ENCODE measurements around the gene SPEF1.
"Not testable (repeated sequence)": the region's sequence is repeated elsewhere in the genome, so short reads cannot be mapped to it uniquely, and the experiment has no call there.

SPEF1 gene

DNA sequence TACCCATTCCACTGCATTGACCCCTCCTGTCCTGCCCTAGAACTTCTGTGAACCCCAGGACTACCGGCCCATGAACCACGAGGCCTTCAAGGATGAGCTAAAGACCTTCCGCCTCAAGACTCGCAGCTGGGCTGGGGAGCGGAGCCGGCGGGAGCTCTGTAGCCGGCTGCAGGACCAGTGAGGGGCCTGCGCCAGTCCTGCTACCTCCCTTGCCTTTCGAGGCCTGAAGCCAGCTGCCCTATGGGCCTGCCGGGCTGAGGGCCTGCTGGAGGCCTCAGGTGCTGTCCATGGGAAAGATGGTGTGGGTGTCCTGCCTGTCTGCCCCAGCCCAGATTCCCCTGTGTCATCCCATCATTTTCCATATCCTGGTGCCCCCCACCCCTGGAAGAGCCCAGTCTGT, 23.5 kb upstream of the SPEF1 start:
- no peak for DNase-seq

GRCh38 chr20:3804254-3804751, 23.1 kb upstream of the SPEF1 start:
- no peak for DNase-seq

DNA sequence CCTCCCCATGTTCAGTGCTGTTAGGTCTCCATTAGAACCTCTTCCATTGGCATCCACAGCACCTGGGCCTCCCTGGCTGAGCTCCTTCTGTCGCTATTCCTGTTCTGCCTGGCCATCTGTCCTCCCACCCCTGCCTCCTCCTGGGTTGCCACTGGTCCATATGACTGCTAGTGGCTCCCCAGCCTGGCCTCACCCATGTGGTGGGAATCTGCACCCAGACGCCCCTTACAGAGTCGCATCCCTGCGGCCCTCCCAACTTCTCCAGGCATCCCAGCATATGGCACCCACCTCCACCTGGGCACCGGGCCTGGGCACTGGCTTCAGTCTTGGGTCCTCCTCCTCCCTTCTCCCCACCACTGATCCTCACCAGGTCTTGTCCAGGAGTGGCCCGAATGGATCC, 22.6 kb upstream of the SPEF1 start:
- DNase-seq, result no peak

DNA sequence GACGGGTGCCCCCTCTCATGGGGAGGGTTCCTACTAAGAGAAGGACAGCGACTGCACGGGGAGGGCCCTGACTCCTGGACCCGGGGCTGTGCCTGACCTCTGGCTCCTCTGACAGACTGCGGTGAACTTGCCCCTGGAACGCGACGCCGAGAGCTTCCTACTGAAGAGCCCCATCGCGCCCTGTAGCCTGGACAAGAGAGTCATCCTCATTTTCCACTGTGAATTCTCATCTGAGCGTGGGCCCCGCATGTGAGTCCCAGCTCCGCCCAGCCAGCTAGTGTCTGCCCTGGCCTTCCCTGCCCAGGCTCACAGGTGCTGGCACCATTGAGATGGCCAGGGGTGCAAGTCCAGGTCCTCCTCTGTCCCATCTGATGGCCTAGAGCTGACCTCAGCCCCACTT, 22.0 kb upstream of the SPEF1 start:
- DNase-seq, result no peak

- DNase-seq, result no peak
Observed at GRCh38 chr20:3802524-3803239, 21.4 kb upstream of the SPEF1 start.

GRCh38 chr20:3801846-3802245, 20.6 kb upstream of the SPEF1 start:
- peak in 1 of 3 experiments; percentile 13 for DNase-seq

DNA sequence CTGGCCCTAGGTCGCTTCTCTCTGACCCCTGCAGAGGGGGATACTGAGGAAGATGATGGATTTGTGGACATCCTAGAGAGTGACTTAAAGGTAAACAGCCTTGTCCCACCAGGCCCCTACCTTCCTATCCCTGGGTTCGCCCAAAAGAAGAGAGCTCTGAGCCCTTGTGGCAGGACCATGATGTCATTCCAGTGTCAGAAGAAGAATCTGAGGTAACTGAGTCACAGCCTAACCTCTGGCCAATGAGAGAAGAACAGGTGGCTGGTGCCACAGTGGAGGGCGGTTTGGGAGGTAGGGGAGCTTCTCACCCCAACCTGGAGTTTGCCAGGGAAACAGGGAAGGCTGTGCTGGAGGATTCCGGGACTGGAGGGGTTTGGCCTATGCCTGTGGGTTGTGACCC, 20.1 kb upstream of the SPEF1 start:
- DNase-seq, result no peak

DNA sequence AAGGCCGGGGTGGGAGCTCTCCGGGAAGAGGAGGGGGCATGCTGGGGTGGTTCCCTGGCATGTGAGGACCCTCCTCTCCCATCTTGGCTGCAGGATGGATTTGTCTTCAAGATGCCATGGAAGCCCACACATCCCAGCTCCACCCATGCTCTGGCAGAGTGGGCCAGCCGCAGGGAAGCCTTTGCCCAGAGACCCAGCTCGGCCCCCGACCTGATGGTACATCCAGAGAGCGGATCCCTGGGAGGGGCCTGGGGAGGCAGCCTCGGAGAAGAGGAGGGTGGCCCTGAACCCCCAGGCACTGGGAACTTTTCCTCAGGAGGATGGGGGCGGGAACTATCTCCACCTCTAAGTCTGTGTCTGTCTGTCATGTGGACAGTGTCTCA, 19.6 kb upstream of the SPEF1 start:
- DNase-seq, result no peak

- DNase-seq, result peak in 1 of 3 experiments; percentile 47
Observed at GRCh38 chr20:3800256-3800877, 19.1 kb upstream of the SPEF1 start.

DNA sequence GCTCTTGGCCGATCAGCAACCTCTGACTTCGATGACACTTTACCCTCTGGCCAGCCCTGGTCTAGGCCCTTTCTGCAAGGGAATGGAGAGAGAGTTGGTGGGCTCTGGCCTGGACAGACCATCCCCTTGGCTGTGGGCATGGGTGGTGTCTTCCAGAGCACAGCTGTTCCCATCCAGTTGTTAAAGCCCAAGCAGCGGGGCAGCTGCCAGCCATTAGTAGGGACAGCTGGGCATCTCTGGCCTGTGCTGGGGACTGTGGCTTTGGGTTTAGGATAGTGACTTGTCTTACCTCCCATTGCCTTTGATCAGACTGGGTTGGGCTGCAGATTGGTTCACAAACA, 17.6 kb upstream of the SPEF1 start:
- DNase-seq, result no peak

- no peak for DNase-seq
Observed at GRCh38 chr20:3798373-3798768, 17.1 kb upstream of the SPEF1 start.

GRCh38 chr20:3797592-3798372, 16.5 kb upstream of the SPEF1 start:
- DNase-seq, result peak in 1 of 3 experiments; percentile 74

- DNase-seq, result no peak
Observed at GRCh38 chr20:3797226-3797545, 15.9 kb upstream of the SPEF1 start.

- DNase-seq, result peak in 1 of 3 experiments; percentile 80
Observed at GRCh38 chr20:3796477-3797225, 15.4 kb upstream of the SPEF1 start.

DNA sequence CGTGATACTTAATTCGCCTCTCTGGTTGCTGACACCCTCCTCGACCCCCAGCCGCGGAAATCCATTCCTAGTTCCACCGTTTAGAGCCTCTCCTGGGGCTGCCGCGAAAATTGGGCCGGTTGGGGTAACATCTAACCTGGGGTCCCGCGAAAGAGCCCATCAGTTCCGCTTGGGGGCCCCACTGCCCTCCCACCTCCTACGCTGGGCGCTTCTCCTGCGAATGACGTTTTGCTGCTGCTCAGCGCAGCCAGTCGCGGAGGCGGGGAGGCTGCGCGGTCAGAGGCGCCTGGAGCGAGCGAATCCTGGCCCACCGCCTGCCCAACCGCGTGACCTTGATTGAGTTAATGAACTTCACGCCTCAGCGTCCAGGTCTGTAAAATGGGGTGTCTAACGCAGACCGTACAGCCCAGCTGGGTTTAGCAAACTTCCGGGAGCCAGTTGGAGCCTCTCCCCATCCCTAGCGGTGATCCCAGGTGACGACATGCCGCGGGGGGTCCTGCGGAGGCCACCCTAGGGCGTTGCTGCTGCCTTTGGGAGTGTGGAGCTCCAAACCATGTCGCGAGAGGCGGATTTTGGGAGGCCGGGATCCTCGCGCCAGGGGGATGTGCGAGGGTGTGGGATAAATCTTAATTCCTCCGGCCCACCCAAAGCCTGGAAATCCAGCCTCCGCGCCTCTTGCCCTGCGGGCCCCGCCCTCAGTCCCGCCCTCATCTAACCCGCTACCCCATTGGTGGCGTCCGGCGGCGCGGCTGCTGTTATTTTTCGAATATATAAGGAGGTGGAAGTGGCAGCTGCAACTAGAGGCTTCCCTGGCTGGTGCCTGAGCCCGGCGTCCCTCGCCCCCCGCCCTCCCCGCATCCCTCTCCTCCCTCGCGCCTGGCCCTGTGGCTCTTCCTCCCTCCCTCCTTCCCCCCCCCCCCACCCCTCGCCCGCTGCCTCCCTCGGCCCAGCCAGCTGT, 14.5 kb upstream of the SPEF1 start, which contains the start of gene CDC25B:
CDC25B (plus strand) TSS at position 800 of the 958 bp plus-strand sequence. CDS start 222 bp downstream, outside the sequence.
- DNase-seq, result peak; percentile 96 to 98 (median 96)

DNA sequence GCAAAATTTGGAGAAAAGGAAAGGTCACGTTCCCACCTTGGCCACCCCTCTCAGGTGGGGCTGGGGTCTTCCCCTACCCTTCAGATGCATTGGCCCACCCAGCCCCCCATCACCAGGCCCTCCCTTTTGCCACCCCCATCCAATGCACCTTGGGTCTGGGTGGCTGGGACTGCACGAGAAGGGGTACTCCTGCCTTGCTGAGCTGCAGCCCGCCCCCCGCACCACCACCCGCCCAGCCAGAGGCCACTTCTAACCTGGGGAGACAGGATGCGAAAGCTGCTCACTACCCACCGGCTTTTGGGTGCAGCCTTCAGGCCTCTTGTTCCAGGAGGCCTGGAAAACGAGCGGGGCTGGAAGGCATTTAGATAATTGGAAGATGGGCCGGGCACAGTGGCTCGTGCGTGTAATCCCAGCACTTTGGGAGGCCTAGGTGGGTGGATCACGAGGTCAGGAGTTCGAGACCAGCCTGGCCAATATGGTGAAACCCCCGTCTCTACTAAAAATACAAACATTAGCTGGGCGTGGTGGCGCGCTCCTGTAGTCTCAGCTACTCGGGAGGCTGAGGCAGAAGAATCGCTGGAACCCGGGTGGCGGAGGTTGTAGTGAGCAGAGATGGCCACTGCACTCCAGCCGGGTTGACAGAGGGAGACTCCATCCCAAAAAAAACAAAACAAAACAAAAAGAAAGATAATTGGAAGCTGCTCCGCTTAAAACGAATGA, 13.6 kb upstream of the SPEF1 start:
- no peak for DNase-seq

- DNase-seq, result not testable (repeated sequence)
Observed at GRCh38 chr20:3794168-3794567, 12.9 kb upstream of the SPEF1 start.

GRCh38 chr20:3789201-3789600, 8.0 kb upstream of the SPEF1 start:
- not testable (repeated sequence) for DNase-seq

GRCh38 chr20:3788685-3789155, 7.5 kb upstream of the SPEF1 start:
- DNase-seq, result no peak

DNA sequence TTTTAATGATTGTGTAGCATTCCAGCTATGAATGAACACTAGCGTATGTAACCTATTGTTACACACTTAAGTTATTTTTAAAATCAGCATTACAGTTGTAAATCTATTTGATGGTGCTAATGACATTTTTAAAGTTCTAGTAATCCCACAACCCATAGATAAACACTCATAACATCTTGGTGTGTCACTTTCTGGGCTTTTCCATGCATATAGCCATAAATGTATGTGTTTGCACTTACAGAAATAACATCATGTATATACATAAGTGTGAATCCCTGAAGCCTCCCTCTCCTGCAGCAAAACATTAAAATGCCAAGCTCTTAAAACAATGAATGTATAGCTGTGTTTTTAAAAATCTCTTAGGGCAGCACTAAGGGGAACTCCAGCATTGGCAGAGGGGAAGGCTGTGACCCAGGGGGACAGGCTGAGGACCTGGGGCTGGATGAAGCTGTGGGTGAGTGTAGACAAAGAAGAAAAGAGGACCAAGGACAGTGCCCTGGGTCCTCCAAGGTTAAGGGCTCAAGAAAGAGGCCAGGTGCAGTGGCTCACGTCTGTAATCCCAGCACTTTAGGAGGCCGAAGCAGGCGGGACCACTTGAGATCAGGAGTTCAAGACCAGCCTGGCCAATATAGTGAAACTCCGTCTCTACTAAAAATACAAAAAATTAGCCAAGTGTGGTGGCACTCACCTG, 6.2 kb upstream of the SPEF1 start:
- DNase-seq, result peak in 2 of 3 experiments; percentile 39 to 42

Data from NCI-H1417 (cell line).